ENCODE measurements around the gene ZIK1.

Gene ZIK1

DNA sequence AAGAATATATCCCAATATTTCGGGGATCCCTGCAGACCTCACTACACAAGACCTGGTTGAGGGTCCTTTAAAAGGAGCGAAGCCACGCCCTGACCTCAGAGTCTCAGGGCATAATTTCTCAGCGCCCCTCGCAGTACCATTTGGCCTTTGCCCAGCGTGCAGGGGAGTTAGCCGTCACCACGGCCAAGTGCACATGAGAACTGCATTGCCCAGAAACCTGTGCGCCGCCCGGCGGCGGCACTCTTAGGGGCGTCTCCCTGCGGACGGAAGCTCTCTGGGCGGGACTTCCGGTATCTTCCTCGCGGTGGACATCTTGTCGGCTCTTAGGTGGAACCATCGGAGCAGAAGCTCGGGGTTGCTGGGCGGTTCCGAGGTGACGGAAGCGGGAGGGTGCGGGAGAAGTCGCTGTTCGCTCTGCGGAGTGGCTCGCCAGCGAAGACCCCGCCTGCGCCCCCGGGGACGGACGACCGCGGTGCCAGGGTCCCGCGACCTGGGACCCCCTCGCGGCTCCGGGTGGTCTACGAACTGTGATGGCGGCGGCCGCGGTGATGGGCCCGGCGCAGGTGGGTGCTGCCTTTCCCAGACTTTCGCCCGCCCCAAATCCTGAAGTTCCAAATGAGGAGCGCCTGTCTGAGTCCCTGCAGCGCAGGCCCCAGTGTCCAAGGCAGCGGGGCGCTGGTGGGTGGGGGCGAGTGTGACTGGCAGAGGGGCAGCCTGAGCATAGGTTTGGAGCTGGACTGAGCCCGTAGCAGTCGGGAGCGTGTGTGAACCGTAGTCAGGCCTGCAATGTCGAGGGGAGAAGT is 30.2 kb downstream of the ZIK1 start, which contains the start of gene ZNF134:
TSS of gene ZNF134 (plus strand) at position 302 of the 803 bp plus-strand sequence. CDS start 5,227 bp downstream, outside the sequence.
- DNase-seq: peak; percentile 91

DNA sequence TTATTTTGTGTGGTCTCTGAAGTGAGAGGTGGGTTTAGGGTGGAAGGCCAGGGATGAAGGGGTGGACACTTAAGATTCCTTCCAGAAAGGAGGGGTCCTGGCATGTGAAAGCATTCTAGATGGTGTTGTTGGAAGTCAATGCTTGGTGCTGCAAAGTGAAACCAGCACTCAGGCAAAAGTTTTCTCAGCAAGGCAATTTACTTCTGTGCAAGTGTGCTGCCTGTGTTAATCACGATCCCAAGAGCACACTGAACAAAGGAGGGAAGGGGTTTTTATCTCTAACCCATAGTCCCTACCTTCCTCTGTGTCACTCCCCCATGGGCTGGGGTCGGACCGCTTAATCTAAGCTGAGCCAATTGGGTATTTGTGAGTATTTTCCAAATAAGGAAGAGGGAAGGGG is 31.4 kb downstream of the ZIK1 start:
- DNase-seq: no peak

DNA sequence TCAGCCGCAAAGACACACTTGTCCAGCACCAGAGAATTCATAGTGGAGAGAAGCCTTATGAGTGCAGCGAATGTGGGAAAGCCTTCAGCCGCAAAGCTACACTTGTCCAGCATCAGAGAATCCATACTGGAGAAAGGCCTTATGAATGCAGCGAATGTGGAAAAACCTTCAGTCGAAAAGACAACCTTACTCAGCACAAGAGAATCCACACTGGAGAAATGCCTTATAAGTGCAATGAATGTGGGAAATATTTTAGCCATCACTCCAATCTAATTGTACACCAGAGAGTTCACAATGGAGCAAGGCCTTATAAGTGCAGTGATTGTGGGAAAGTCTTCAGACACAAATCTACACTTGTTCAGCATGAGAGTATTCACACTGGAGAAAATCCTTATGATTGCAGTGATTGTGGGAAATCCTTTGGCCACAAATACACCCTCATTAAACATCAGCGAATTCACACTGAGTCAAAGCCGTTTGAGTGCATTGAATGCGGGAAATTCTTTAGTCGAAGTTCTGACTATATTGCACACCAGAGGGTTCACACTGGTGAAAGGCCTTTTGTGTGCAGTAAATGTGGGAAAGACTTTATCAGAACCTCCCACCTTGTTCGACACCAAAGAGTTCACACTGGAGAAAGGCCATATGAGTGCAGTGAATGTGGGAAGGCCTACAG is 36.9 kb downstream of the ZIK1 start:
- no peak for DNase-seq

DNA sequence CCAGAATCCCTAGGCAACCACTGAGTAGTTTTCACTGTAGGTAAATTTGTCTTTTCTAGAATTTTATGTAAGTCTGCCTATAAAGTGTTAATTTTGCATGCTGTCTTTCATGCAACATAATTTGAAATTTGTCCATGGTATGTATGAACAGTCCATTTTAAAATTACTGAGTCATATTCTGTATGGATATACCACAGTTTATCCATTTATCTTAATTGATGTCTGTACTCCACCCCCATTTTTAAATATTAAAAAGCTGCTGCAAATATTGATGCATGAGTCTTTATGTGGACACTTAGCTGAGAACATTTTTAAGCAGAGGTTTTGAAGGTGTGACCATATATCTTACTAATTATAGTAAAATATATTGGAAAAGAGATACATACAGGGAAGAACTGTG is 39.1 kb downstream of the ZIK1 start:
- no peak for DNase-seq

DNA sequence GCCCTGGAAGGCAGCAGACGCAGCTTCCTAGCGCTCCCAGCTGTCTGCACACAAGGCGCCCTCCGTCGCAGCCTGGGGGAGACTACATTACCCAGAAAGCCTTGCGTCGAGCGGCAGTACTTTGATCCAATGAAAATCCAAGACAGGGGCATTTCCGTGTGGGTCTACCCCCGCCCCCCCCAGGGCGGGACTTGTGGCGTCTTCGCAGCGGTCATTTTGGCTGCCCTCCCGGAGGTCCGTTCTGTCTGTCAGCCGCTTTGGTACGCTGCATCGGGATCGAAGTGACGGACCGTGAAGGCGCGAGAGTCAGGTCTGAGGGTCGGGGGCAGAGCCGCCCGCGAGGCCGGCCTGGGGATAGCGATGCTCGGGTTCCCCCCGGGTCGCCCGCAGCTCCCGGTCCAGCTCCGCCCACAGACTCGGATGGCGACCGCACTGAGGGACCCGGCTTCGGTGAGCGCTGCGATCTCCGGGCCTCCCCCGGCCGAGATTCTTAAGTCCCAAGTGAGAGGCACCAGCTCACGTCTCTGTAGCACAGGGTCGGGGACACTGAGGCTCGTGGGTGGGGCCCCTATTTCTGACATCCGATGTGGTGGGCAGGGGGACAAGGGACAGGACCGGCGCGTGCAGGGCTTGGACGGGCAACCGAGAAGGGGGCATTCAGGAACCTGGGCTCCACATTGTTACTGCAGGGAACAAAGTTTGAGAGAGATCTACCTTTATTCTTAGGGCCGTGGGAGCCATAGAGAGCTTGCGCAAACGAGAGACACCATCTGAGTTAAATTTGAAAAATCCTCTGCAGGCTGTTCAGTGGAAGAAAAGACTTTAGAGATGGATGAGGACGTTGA is 49.3 kb downstream of the ZIK1 start, which contains the start of gene ZNF211:
TSS of gene ZNF211 (plus strand) at position 182 of the 845 bp plus-strand sequence. CDS start at position 361, 179 bp downstream.
- DNase-seq: peak; percentile 88

DNA sequence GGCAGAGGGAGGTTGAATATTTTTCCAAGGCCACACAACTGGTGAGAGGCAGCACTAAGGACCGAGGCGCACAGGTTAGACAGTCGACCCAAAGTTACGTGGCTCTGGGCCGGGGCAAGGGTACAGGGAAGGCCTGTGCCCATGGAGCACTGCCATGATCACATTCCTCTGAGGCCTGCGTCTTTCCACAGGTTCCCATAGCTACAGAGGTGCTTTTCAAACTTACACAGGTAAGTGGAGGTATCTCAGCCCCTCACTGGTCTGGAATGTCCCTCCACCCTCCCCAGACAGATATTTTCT is 49.8 kb downstream of the ZIK1 start:
- DNase-seq: no peak

DNA sequence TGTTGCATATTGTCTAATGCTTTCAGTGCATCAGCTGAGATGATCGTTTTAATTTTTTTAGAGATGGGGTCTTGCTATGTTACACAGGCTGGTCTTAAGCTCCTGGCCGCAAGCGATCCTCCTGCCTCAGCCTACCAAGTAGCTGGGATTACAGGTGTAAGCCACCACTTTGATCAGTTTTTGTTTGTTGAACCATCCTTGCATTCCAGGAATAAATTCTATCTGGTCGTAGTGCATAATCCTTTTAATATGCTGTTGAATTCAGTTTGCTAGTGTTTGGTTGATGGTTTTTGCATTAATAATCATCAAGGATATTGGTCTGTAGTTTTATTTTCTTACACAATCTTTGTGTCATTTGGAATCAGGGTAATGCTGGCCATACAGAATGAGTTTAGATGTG is 53.4 kb downstream of the ZIK1 start:
- no peak for DNase-seq

DNA sequence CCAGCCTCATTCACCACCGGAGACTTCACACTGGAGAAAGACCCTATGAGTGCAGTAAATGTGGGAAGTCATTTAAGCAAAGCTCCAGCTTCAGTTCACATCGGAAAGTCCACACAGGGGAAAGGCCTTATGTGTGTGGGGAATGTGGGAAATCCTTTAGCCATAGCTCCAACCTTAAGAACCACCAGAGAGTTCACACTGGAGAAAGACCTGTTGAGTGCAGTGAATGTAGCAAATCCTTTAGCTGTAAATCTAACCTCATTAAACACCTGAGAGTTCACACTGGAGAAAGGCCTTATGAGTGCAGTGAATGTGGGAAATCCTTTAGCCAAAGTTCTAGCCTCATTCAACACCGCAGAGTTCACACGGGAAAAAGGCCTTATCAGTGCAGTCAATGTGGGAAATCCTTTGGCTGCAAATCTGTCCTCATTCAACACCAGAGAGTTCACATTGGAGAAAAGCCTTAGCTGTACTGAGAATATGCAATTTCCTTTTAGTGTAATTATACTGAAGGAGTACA is 57.8 kb downstream of the ZIK1 start:
- no peak for DNase-seq

DNA sequence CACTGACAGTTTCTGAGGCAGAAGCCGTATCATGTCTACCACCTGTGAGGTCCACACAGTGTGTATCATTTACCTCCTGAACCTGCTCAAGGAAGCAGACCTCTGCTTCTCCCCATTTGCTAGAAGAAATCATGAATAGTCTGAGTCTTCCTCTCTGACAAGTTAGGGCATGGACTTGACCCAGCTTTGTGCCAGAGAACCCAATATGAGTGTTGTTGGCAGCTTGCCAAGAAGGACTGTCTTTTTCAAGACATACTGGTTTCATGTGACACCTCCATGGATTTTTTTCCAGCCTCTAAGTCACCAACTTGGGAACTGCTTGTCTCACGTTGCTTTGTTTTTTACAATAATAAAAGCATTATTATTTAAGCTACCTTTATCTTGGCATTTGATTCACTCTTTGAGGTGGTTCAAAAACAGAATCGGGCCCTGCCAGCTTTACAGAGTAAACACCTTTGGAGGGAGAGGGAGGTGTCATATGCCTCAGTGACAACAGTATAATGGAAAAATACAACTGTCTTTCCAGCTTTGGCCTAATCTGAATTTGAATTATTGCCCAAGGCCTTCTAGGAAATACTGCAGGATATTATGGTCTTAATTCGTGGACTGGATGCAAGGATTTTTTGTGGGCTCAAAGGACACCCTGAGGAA is 58.6 kb downstream of the ZIK1 start:
- DNase-seq: no peak
